ENCODE data around the gene STK35. TPM values are rescaled to one million over a fixed set of nuclear protein-coding genes. Genes with fewer than 3 reads are reported as not detected.

Gene STK35
- total RNA-seq, 1 donor from 2014 or later: 16.3 TPM

DNA sequence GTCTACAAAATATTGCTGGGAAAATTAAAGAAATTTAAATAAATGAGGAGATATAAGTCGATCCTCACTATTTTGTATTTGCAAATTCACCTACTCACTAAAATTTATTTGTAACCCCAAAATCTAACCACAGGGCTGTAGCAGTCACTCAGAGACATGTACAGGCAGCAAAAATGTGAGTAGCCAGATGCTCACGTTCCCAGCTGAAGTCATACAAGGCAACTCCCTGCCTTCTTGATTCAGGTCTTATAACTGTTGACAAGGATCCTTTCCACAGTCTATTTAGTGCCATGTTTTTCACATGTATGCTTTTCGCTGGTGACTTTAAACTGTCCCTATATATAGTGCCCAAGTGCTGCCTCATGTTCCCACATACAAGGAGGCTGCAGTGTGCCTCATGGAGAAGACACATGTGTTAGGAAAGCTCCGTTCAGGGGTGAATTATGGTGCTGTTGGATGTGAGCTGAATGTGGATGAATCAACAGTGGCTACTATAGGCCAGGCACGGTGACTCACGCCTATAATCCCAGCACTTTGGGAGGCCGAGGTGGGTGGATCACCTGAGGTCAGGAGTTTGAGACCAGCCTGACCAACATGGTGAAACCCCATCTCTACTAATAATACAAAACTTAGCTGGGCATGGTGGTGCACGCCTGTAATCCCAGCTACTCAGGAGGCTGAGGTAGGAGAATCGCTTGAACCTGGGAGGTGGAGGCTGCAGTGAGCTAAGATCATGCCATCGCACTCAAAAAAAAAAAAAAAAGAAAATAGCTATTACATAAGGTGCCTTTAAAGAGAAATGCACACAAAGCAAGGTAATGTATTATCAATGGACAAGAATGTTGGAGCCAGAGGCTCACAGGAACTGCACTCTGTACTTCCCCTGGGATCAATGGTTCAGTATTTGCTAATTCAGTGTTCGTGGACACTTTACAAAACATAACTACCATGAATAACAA lies 55.3 kb downstream of the STK35 start:
- Mint-ChIP-seq H3K4me3 (ENCODE audit: unreplicated experiment) (no peak overlapping the region), H3K27me3 (ENCODE audit: unreplicated experiment) (no peaks in the 10 kb centered on the region), H3K36me3 (ENCODE audit: unreplicated experiment) (no peaks in the 10 kb centered on the region), H3K27ac (ENCODE audit: unreplicated experiment) (no peak overlapping the region), H3K4me1 (ENCODE audit: unreplicated experiment) (peaks cover 5% of the 10 kb centered on the region), H3K9me3 (ENCODE audit: unreplicated experiment) (no peaks in the 10 kb centered on the region)
- DNase-seq (ENCODE audit: extremely low spot score, unreplicated experiment): no peak
- TF ChIP-seq, protein P1, sequence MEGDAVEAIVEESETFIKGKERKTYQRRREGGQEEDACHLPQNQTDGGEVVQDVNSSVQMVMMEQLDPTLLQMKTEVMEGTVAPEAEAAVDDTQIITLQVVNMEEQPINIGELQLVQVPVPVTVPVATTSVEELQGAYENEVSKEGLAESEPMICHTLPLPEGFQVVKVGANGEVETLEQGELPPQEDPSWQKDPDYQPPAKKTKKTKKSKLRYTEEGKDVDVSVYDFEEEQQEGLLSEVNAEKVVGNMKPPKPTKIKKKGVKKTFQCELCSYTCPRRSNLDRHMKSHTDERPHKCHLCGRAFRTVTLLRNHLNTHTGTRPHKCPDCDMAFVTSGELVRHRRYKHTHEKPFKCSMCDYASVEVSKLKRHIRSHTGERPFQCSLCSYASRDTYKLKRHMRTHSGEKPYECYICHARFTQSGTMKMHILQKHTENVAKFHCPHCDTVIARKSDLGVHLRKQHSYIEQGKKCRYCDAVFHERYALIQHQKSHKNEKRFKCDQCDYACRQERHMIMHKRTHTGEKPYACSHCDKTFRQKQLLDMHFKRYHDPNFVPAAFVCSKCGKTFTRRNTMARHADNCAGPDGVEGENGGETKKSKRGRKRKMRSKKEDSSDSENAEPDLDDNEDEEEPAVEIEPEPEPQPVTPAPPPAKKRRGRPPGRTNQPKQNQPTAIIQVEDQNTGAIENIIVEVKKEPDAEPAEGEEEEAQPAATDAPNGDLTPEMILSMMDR (IDR thresholded peaks at IDR 0.05): no peak

DNA sequence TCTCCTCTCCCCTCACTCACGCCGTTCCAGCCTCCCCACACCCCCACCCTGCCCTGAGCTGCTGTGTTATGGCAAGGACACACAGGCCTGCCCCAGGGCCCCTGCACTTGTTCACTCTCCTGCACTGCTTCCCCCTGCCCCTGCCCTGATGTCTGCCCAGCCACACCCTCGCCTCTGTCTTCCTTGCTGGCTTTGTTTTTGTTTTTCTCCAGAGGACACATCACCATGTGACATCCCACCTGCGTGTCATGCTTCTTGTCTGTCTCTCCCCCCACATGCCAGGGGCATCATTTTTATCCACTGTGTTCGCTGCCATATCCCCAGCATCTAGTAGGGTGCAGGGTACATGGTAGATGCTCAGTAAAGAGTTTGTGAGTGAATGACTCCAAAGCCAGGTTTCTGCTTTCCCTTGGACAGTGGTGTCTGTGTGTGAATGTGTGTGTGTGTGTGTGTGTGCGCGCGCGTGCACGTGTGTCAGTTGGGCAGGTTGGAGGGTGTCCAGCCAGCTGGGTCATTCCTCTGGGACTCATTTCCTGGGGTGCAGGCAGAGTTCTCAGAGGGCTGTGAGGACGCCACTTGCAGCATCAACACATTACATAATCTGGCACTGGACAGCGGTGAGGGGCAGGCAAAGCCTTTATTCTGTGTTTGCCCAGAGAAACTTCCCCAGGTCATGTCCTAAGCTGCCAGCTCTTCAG lies 60.6 kb downstream of the STK35 start:
- TF ChIP-seq, protein P1 (IDR thresholded peaks at IDR 0.05): no peak
- no peak overlapping the region for H3K4me3 Mint-ChIP-seq (ENCODE audit: unreplicated experiment)
- no peaks in the 10 kb centered on the region for H3K4me1 Mint-ChIP-seq (ENCODE audit: unreplicated experiment)
- H3K36me3 Mint-ChIP-seq (ENCODE audit: unreplicated experiment): no peaks in the 10 kb centered on the region
- H3K27ac Mint-ChIP-seq (ENCODE audit: unreplicated experiment): no peak overlapping the region
- H3K27me3 Mint-ChIP-seq (ENCODE audit: unreplicated experiment): peaks cover 5% of the 10 kb centered on the region
- H3K9me3 Mint-ChIP-seq (ENCODE audit: unreplicated experiment): no peaks in the 10 kb centered on the region
- no peak for DNase-seq (ENCODE audit: extremely low spot score, unreplicated experiment)

DNA sequence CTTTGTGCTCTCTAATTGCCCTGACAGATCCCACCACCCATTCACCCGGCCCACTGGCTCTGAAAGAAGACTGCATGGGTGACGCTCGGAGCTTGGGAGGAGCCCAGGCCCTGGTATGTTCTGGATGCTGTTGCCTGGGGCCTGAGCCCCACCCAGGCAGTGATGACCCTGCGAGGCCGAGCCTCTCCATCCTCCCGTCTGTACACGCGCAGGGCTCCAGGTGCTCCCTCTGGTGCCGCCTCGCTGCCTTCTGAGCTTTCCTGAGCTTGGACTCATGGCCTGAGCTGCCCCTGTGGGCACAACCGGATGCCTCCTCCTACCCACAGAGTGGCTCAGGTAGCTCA lies 61.2 kb downstream of the STK35 start:
- Mint-ChIP-seq H3K4me1 (ENCODE audit: unreplicated experiment) (no peaks in the 10 kb centered on the region), H3K27ac (ENCODE audit: unreplicated experiment) (no peak overlapping the region), H3K9me3 (ENCODE audit: unreplicated experiment) (no peaks in the 10 kb centered on the region), H3K4me3 (ENCODE audit: unreplicated experiment) (no peak overlapping the region), H3K36me3 (ENCODE audit: unreplicated experiment) (no peaks in the 10 kb centered on the region), H3K27me3 (ENCODE audit: unreplicated experiment) (peaks cover 7% of the 10 kb centered on the region)
- DNase-seq (ENCODE audit: extremely low spot score, unreplicated experiment): no peak
- TF ChIP-seq, protein P1 (IDR thresholded peaks at IDR 0.05): no peak

DNA sequence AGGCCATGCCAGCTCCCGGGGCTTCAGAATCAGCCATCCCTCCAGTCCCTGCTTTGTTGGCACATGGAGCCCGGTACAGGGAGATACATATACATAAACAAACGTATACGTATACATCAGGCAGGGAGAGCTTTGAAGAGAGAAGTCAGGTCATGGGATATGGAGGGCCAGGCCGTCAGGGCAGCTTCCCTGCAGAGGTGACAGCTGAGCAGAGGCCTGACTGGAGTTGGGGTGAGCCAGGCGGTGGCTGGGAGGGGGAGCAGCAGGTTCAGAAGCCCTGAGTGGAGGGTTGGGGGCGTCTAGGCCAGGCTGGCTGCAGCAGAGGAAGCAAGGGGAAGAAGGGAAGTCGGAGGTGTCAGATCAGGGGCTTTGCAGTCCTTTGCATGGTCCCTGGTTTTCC lies 61.7 kb downstream of the STK35 start:
- Mint-ChIP-seq H3K4me1 (ENCODE audit: unreplicated experiment) (no peaks in the 10 kb centered on the region), H3K4me3 (ENCODE audit: unreplicated experiment) (no peak overlapping the region)

More for the DNA sequence above, 61.7 kb downstream of the STK35 start:
- Mint-ChIP-seq H3K27me3 (ENCODE audit: unreplicated experiment) (peaks cover 7% of the 10 kb centered on the region), H3K27ac (ENCODE audit: unreplicated experiment) (no peak overlapping the region), H3K36me3 (ENCODE audit: unreplicated experiment) (no peaks in the 10 kb centered on the region), H3K9me3 (ENCODE audit: unreplicated experiment) (no peaks in the 10 kb centered on the region)
- TF ChIP-seq, protein P1 (IDR thresholded peaks at IDR 0.05): no peak
- no peak for DNase-seq (ENCODE audit: extremely low spot score, unreplicated experiment)
